Fibroblast of the aortic adventitia (primary cell): ENCODE data around the gene GRM7. TPM values are rescaled to one million over a fixed set of nuclear protein-coding genes. Genes with fewer than 3 reads are reported as not detected.

Source experiments
- DNase-seq: peaks from one replicate; pipeline ENCODE4 v3.0.0-alpha.2; 2010; ENCODE audit warnings: low read depth
- H3K4me3 ChIP-seq: 2 replicates; pipeline ENCODE4 v1.5.1; 2011; ENCODE audit warnings: low read depth, mild to moderate bottlenecking, control low read depth, low read length, moderate library complexity
- CTCF ChIP-seq: IDR thresholded peaks from 2 replicates; pipeline ENCODE4 v1.5.1; 2011; ENCODE audit warnings: mild to moderate bottlenecking, low read length, control low read depth, inconsistent platforms; ENCODE audit not compliant: insufficient read depth
- total RNA-seq: library from RNA; depleted of rRNA; stranded (reverse); fragments of >200 nt; gene quantifications from 2 replicates; pipeline ENCODE4 v1.2.3, GENCODE V29; 2012; ENCODE audit warnings: low replicate concordance

GRM7 gene
- total RNA-seq, 1 donor: 0.09 TPM

DNA sequence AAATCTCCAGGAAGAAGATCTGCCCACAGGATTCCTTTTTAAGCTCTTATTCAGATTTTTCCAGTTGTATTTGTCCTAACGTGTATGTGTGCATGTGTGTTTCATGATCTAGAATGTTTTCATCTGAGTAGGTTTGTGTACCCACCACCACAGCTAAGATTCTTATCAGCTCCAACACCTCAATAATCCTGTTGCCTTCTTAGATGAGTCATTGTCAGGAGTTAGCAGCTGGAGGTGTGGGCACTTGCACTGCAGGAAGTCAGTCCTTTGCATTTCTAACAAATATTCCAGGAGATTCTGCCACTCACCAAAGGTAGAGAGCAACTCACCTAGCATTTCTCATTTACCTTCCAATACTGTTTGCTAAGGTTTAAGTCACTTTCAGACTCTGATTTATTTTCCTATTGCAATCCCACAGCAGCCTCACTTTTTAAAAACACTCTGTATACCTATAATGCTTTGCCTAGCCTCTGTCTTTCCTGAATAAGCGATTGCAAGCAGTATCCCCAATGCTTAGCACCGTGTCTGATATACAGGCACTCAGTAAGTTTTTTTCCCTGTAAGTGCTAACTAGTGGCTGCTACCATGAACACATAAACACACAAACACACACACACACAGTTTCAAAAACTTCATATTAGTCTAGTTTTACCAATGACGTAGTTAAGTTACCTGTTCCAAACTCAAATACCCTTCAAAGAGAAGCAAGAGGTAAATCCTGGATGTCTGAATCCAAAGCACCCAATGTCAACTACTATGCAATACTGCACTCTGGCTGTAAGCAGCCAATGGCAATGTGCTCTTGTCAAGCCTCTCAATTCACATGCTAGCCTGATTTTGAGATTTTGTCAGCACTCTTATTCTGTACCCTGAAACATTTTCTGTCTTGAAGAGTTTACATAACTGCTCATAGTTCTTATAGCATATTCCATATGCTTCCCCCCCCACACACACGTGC, 927.2 kb downstream of the GRM7 start:
- TF ChIP-seq CTCF: no peak
- H3K4me3 ChIP-seq: no peak overlapping the region
- DNase-seq: no peak

DNA sequence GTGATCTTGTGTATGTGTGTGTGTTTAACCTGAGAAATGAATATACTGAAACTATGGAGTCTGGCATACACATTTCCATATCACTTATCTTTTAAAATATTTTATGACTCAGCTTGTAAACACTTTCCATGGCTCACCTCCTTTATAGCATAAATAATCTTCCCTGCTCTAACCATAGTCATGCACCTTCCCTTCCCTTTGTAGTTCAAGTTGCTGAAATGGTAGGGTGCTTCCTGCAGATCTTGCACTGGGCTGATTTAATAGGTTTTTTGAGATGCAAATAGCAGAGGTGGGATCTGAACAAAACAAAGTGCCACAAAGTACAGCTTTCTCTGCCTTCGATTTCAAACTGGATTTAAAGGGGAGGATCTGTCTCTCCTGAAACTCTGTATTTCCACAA, 928.0 kb downstream of the GRM7 start:
- TF ChIP-seq CTCF: no peak
- H3K4me3 ChIP-seq: no peak overlapping the region
- no peak for DNase-seq

- no peak for DNase-seq
- TF ChIP-seq CTCF: no peak
Measured at GRCh38 chr3:7789324-7789723, 928.4 kb downstream of the GRM7 start.

DNA sequence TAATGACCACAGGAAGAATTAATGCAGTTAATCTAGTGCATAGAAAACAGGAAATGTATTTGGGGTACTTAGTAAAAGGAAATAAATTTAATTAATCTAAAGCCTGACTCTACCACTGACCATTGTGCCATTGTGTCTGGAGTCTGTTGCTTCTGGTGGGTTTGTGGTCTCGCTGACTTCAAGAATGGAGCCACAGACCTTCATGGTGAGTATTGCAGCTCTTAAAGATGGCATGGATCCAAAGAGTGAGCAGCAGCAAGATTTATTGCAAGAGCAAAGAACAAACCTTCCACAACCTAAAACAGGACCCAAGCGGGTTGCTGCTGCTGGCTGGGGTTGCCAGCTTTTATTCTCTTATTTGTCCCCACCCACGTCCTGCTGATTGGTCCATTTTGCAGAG, 929.2 kb downstream of the GRM7 start:
- no peak overlapping the region for H3K4me3 ChIP-seq
- DNase-seq: no peak
- no peak for TF ChIP-seq CTCF

More at GRCh38 chr3:7789324-7789723, 928.4 kb downstream of the GRM7 start:
- no peak overlapping the region for H3K4me3 ChIP-seq
